Panc1 (cell line): ENCODE data around the gene KRT25.

Experiments
- POLR2AphosphoS5 ChIP-seq: IDR thresholded peaks from 2 replicates; pipeline ENCODE4 v1.6.1; 2012; ENCODE audit warnings: mild to moderate bottlenecking, low read depth, low read length, moderate library complexity
- REST ChIP-seq, 2 experiments: IDR thresholded peaks; 2 replicates each; pipeline ENCODE4 v1.6.1; 2011 to 2012; ENCODE audit warnings: low read depth in 2 of 2, control low read depth in 1 of 2, low read length in 1 of 2, mild to moderate bottlenecking in 1 of 2, moderate library complexity in 1 of 2; ENCODE audit not compliant: insufficient read depth in 1 of 2
- TF ChIP-seq, protein P1 (sequence below): fragments of 450-650 bp; IDR thresholded peaks from 2 replicates; pipeline ENCODE4 v1.5.1; 2017; ENCODE audit warnings: mild to moderate bottlenecking

DNA sequence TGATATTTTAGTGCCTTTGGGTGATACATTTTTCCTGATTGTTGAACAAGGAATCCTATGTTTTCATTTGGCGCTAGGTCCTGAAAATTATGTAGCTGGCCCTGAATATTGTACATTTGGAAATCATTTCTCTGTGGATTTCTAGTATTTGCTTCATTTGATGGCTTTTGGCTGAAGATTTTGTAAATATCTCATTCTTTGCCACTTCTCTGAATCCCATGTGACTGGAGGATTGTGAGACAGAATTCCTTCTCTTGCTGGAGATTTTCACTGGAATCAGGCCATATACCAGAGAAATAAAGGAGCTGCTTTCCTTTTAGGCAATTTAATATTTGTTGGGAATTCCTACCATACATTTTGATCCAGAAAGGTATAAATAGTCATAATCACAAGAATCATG lies 36.0 kb upstream of the KRT25 start:
- TF ChIP-seq, protein P1, sequence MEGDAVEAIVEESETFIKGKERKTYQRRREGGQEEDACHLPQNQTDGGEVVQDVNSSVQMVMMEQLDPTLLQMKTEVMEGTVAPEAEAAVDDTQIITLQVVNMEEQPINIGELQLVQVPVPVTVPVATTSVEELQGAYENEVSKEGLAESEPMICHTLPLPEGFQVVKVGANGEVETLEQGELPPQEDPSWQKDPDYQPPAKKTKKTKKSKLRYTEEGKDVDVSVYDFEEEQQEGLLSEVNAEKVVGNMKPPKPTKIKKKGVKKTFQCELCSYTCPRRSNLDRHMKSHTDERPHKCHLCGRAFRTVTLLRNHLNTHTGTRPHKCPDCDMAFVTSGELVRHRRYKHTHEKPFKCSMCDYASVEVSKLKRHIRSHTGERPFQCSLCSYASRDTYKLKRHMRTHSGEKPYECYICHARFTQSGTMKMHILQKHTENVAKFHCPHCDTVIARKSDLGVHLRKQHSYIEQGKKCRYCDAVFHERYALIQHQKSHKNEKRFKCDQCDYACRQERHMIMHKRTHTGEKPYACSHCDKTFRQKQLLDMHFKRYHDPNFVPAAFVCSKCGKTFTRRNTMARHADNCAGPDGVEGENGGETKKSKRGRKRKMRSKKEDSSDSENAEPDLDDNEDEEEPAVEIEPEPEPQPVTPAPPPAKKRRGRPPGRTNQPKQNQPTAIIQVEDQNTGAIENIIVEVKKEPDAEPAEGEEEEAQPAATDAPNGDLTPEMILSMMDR, result no peak
- no peak for TF ChIP-seq POLR2AphosphoS5
- no peak for TF ChIP-seq REST (IDR thresholded peaks at IDR 0.05; ENCODE audit: insufficient read depth in 1 of 2, low read depth in 2 of 2, low read length in 1 of 2)
